K562 (cell line): ENCODE measurements around the gene CAMSAP3. TPM values are rescaled to one million over a fixed set of nuclear protein-coding genes. Genes with fewer than 3 reads are reported as not detected.

ENCODE experiments used
- ATF3 ChIP-seq, 2 experiments: fragments of 450-650 bp in 1 of 2; sonication (generic) in 1 of 2; formaldehyde crosslinking in 1 of 2; IDR thresholded peaks in 1 of 2; conservative IDR thresholded peaks in 1 of 2; 2 replicates each; pipeline versions ENCODE4 v1.6.1 to v1.8.1; 2016 to 2023; ENCODE audit warnings: mild to moderate bottlenecking in 2 of 2, moderate library complexity in 2 of 2, inconsistent platforms in 1 of 2, missing genetic modification reagents in 1 of 2
- CHD1 ChIP-seq: fragments of 200-600 bp; sonication (generic); IDR thresholded peaks from one replicate; pipeline ENCODE4 v1.6.1; 2012; ENCODE audit warnings: mild to moderate bottlenecking, moderate library complexity, low read length, inconsistent platforms
- CREB1 ChIP-seq, 2 experiments: sonication (generic) in 1 of 2; formaldehyde crosslinking in 1 of 2; IDR thresholded peaks; 2 replicates each; pipeline versions ENCODE4 v1.6.1 to v1.8.0; 2012 to 2022; ENCODE audit warnings: inconsistent platforms in 1 of 2, mild to moderate bottlenecking in 1 of 2, missing genetic modification reagents in 1 of 2, moderate library complexity in 1 of 2
- ESRRA ChIP-seq: fragments of 450-650 bp; IDR thresholded peaks from 2 replicates; pipeline ENCODE4 v1.6.1; 2014; ENCODE audit warnings: low read depth, mild to moderate bottlenecking, moderate library complexity, borderline replicate concordance
- ETS2 ChIP-seq: IDR thresholded peaks from 2 replicates; pipeline ENCODE4 v1.6.1; 2016; ENCODE audit warnings: borderline replicate concordance, missing genetic modification characterization, mild to moderate bottlenecking, moderate library complexity, missing compliant biosample characterization; ENCODE audit not compliant: poor library complexity, severe bottlenecking
- HDAC1 ChIP-seq, 2 experiments: fragments of 450-650 bp; IDR thresholded peaks; 2 replicates each; pipeline ENCODE4 v1.6.1; 2016 to 2017; ENCODE audit warnings: inconsistent platforms in 1 of 2, mild to moderate bottlenecking in 1 of 2, moderate library complexity in 1 of 2
- HLTF ChIP-seq: fragments of 450-650 bp; IDR thresholded peaks from 2 replicates; pipeline ENCODE4 v1.6.1; 2016
- JUNB ChIP-seq: fragments of 450-650 bp; formaldehyde crosslinking; conservative IDR thresholded peaks from 2 replicates; pipeline ENCODE4 v1.4.0; 2020; ENCODE audit warnings: mild to moderate bottlenecking
- KLF6 ChIP-seq: fragments of 250-450 bp; sonication (Bioruptor Pico); IDR thresholded peaks from 2 replicates; pipeline ENCODE4 v1.4.0; 2020; ENCODE audit warnings: mild to moderate bottlenecking, moderate library complexity, borderline replicate concordance
- MCM5 ChIP-seq: fragments of 450-650 bp; IDR thresholded peaks from 2 replicates; pipeline ENCODE4 v1.6.1; 2016; ENCODE audit warnings: low read depth
- MTA2 ChIP-seq: fragments of 450-650 bp; IDR thresholded peaks from 2 replicates; pipeline ENCODE4 v1.6.1; 2016; ENCODE audit warnings: low read depth
- NFATC3 ChIP-seq: fragments of 450-650 bp; IDR thresholded peaks from 2 replicates; pipeline ENCODE4 v1.6.1; 2017; ENCODE audit warnings: mild to moderate bottlenecking
- NR2C1 ChIP-seq, 2 experiments: fragments of 450-650 bp; IDR thresholded peaks; 2 replicates each; pipeline ENCODE4 v1.6.1; 2017; ENCODE audit warnings: mild to moderate bottlenecking in 2 of 2, antibody characterized with exemption in 1 of 2, inconsistent platforms in 1 of 2, missing compliant biosample characterization in 1 of 2, missing genetic modification characterization in 1 of 2
- POLR2H ChIP-seq: IDR thresholded peaks from 2 replicates; pipeline ENCODE4 v1.6.1; 2016; ENCODE audit warnings: missing genetic modification characterization, low read depth, mild to moderate bottlenecking, control low read depth, missing compliant biosample characterization, moderate library complexity
- STAT6 ChIP-seq: sonication (generic); formaldehyde crosslinking; IDR thresholded peaks from 2 replicates; pipeline ENCODE4 v1.8.1; 2023; ENCODE audit warnings: mild to moderate bottlenecking, missing genetic modification reagents
- ZNF23 ChIP-seq: fragments of 250-450 bp; sonication (Bioruptor Pico); IDR thresholded peaks from 2 replicates; pipeline ENCODE4 v1.4.0; 2020; ENCODE audit warnings: mild to moderate bottlenecking
- polyA plus RNA-seq, 8 experiments: library from polyadenylated mRNA; depleted of rRNA in 4 of 8; stranded (reverse) in 5 of 8; unstranded in 3 of 8; fragments of >200 nt; fragmentation: Nextera tagmentation in 2 of 8; fragmentation: Illumina TruSeq in 1 of 8; extraction: Ambion mirVana in 2 of 8; extraction: Trizol in 1 of 8; gene quantifications; 2 replicates each; pipeline versions ENCODE4 v1.2.1 to v1.2.3, GENCODE V29; 2011 to 2014; ENCODE audit warnings: inconsistent platforms in 1 of 8, missing spikeins in 1 of 8
- total RNA-seq, 7 experiments: library from RNA; depleted of rRNA in 6 of 7; stranded (reverse); fragments of >200 nt in 6 of 7; fragmentation: Illumina TruSeq in 2 of 7; extraction: Trizol in 2 of 7; gene quantifications; 2 replicates each; pipeline versions ENCODE4 v1.2.1 to v1.2.3, GENCODE V29; 2011 to 2021; ENCODE audit warnings: low replicate concordance in 1 of 7
- TF ChIP-seq, protein P1 (sequence below), 2 experiments: fragments of 450-650 bp; formaldehyde crosslinking in 1 of 2; IDR thresholded peaks; 2 replicates each; pipeline versions ENCODE4 v1.4.0 to v1.6.1; 2014 to 2020; ENCODE audit warnings: mild to moderate bottlenecking in 2 of 2, borderline replicate concordance in 1 of 2, low read depth in 1 of 2

The CAMSAP3 gene
- total and polyA plus RNA-seq, 9 of the 15 experiments (the other 6 are each of a cell fraction or from before 2014, with no cell fraction given) = 0.01 to 0.89 (median 0.22) TPM; not detected in 1

- no peak for TF ChIP-seq ATF3 (IDR thresholded peaks at IDR 0.05)
- no peak for TF ChIP-seq ATF3 (CRISPR knock-in tag; conservative IDR thresholded peaks at IDR 0.05)
- TF ChIP-seq HLTF = peak; percentile 79; the same call in 1 of the 2 replicates
- TF ChIP-seq ETS2 (tag) = no peak
- no peak for TF ChIP-seq MCM5
- TF ChIP-seq ZNF23 (CRISPR knock-in tag) = peak; percentile 99
- TF ChIP-seq NFATC3 = no peak
- TF ChIP-seq ESRRA = no peak
- no peak for TF ChIP-seq MTA2
- no peak for TF ChIP-seq JUNB (CRISPR knock-in tag)
- TF ChIP-seq, protein P1, sequence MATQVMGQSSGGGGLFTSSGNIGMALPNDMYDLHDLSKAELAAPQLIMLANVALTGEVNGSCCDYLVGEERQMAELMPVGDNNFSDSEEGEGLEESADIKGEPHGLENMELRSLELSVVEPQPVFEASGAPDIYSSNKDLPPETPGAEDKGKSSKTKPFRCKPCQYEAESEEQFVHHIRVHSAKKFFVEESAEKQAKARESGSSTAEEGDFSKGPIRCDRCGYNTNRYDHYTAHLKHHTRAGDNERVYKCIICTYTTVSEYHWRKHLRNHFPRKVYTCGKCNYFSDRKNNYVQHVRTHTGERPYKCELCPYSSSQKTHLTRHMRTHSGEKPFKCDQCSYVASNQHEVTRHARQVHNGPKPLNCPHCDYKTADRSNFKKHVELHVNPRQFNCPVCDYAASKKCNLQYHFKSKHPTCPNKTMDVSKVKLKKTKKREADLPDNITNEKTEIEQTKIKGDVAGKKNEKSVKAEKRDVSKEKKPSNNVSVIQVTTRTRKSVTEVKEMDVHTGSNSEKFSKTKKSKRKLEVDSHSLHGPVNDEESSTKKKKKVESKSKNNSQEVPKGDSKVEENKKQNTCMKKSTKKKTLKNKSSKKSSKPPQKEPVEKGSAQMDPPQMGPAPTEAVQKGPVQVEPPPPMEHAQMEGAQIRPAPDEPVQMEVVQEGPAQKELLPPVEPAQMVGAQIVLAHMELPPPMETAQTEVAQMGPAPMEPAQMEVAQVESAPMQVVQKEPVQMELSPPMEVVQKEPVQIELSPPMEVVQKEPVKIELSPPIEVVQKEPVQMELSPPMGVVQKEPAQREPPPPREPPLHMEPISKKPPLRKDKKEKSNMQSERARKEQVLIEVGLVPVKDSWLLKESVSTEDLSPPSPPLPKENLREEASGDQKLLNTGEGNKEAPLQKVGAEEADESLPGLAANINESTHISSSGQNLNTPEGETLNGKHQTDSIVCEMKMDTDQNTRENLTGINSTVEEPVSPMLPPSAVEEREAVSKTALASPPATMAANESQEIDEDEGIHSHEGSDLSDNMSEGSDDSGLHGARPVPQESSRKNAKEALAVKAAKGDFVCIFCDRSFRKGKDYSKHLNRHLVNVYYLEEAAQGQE (IDR thresholded peaks at IDR 0.05; ENCODE audit: borderline replicate concordance) = peak; percentile 11; the same call in 1 of the 2 replicates
- TF ChIP-seq, protein P1 (CRISPR knock-in tag; IDR thresholded peaks at IDR 0.05; ENCODE audit: low read depth) = no peak
- no peak for TF ChIP-seq KLF6 (CRISPR knock-in tag)
- no peak for TF ChIP-seq HDAC1 (IDR thresholded peaks at IDR 0.05)
- TF ChIP-seq POLR2H = no peak
- TF ChIP-seq STAT6 (CRISPR knock-in tag) = no peak
- no peak for TF ChIP-seq CHD1
- no peak for TF ChIP-seq CREB1 (IDR thresholded peaks at IDR 0.05)
- no peak for TF ChIP-seq CREB1 (CRISPR knock-in tag; IDR thresholded peaks at IDR 0.05)
- no peak for TF ChIP-seq NR2C1 (IDR thresholded peaks at IDR 0.05)
- no peak for TF ChIP-seq NR2C1 (tag; IDR thresholded peaks at IDR 0.05)
Measured at GRCh38 chr19:7560255-7560654, 35.4 kb upstream of the CAMSAP3 start (continued).
